GM12801 (cell line): ENCODE measurements around the gene FAM151A.

Experiments
- CTCF ChIP-seq: IDR thresholded peaks from one replicate; pipeline ENCODE4 v1.5.1; 2011; ENCODE audit warnings: control low read depth; ENCODE audit not compliant: insufficient read length; ENCODE audit errors: extremely low read depth

FAM151A gene

GRCh38 chr1:54606096-54606989, 17.0 kb downstream of the FAM151A start:
- TF ChIP-seq CTCF: no peak

GRCh38 chr1:54604572-54605370, 18.6 kb downstream of the FAM151A start:
- TF ChIP-seq CTCF: no peak

GRCh38 chr1:54604051-54604450, 19.3 kb downstream of the FAM151A start:
- no peak for TF ChIP-seq CTCF

- no peak for TF ChIP-seq CTCF
Observed at GRCh38 chr1:54603241-54603640, 20.1 kb downstream of the FAM151A start.

- TF ChIP-seq CTCF: no peak
Observed at GRCh38 chr1:54602554-54602953, 20.8 kb downstream of the FAM151A start.

- TF ChIP-seq CTCF: no peak
Observed at GRCh38 chr1:54601730-54602129, 21.6 kb downstream of the FAM151A start.

- TF ChIP-seq CTCF: no peak
Observed at GRCh38 chr1:54600947-54601721, 22.2 kb downstream of the FAM151A start.
